ENCODE data around the gene PARD6G.
A peak's percentile ranks its signal among the peaks of the same experiment; 100 is the strongest.
"Not testable (repeated sequence)": the region's sequence is repeated elsewhere in the genome, so short reads cannot be mapped to it uniquely, and the experiment has no call there.

The PARD6G gene

GRCh38 chr18:80257579-80258543 is 10.5 kb upstream of the PARD6G start:
- not testable (repeated sequence) for H3K9me3 ChIP-seq (ENCODE audit: control insufficient read depth, low read length); H3K4me1 ChIP-seq; H3K9ac ChIP-seq; H3K36me3 ChIP-seq (ENCODE audit: control insufficient read depth, insufficient read depth, low read length); H3K27me3 ChIP-seq (ENCODE audit: control insufficient read depth, insufficient read depth, low read length); H3K79me2 ChIP-seq; H3K27ac ChIP-seq; H3K4me2 ChIP-seq (ENCODE audit: low read length); H3K4me3 ChIP-seq (ENCODE audit: low read depth, low read length)
- H2AFZ ChIP-seq = peak overlapping the region; percentile 7
- TF ChIP-seq CTCF (IDR thresholded peaks at IDR 0.05) = peak; percentile 84

- Histone ChIP-seq H2AFZ (no peak overlapping the region), H3K27me3 (ENCODE audit: control insufficient read depth, insufficient read depth, low read length) (no peaks in the 10 kb centered on the region), H3K79me2 (no peaks in the 10 kb centered on the region), H3K9ac (no peak overlapping the region), H3K4me1 (no peaks in the 10 kb centered on the region), H3K27ac (no peak overlapping the region), H3K36me3 (ENCODE audit: control insufficient read depth, insufficient read depth, low read length) (no peaks in the 10 kb centered on the region), H3K4me2 (ENCODE audit: low read length) (no peak overlapping the region), H3K9me3 (ENCODE audit: control insufficient read depth, low read length) (no peaks in the 10 kb centered on the region), H3K4me3 (ENCODE audit: low read depth, low read length) (no peak overlapping the region)
- TF ChIP-seq CTCF (IDR thresholded peaks at IDR 0.05) = no peak
Measured at GRCh38 chr18:80254971-80255500, 7.7 kb upstream of the PARD6G start.

- TF ChIP-seq CTCF (IDR thresholded peaks at IDR 0.05) = no peak
- no peaks in the 10 kb centered on the region for H3K79me2 ChIP-seq
- no peaks in the 10 kb centered on the region for H3K27me3 ChIP-seq (ENCODE audit: control insufficient read depth, insufficient read depth, low read length)
- H3K4me3 ChIP-seq (ENCODE audit: low read depth, low read length) = no peak overlapping the region
- H3K9ac ChIP-seq = no peak overlapping the region
- H3K4me2 ChIP-seq (ENCODE audit: low read length) = no peak overlapping the region
- no peaks in the 10 kb centered on the region for H3K4me1 ChIP-seq
- H3K36me3 ChIP-seq (ENCODE audit: control insufficient read depth, insufficient read depth, low read length) = no peaks in the 10 kb centered on the region
- no peak overlapping the region for H2AFZ ChIP-seq
- no peak overlapping the region for H3K27ac ChIP-seq
- H3K9me3 ChIP-seq (ENCODE audit: control insufficient read depth, low read length) = no peaks in the 10 kb centered on the region
Measured at GRCh38 chr18:80253871-80254492, 6.7 kb upstream of the PARD6G start.

- Histone ChIP-seq H3K4me3 (ENCODE audit: low read depth, low read length) (no peak overlapping the region), H3K9ac (no peak overlapping the region), H2AFZ (no peak overlapping the region), H3K9me3 (ENCODE audit: control insufficient read depth, low read length) (no peaks in the 10 kb centered on the region), H3K36me3 (ENCODE audit: control insufficient read depth, insufficient read depth, low read length) (no peaks in the 10 kb centered on the region), H3K4me2 (ENCODE audit: low read length) (no peak overlapping the region), H3K27me3 (ENCODE audit: control insufficient read depth, insufficient read depth, low read length) (no peaks in the 10 kb centered on the region), H3K4me1 (no peaks in the 10 kb centered on the region), H3K79me2 (no peaks in the 10 kb centered on the region), H3K27ac (no peak overlapping the region)
- TF ChIP-seq CTCF (IDR thresholded peaks at IDR 0.05) = no peak
Measured at GRCh38 chr18:80253236-80253635, 5.9 kb upstream of the PARD6G start.

Measured in parathyroid adenoma (tissue), 2 donors.